Stimulated activated naive CD8-positive, alpha-beta T cell treated with anti-CD3 and anti-CD28 coated beads, Interleukin-15, Interleukin-2, amounts not matched to agents 100 ng/mL and 50 ng/mL, for 24 hours (primary cell): ENCODE measurements around the gene ST3GAL3.

Experiments used
- H3K27ac Mint-ChIP-seq: one replicate; pipeline ENCODE4 v1.8.0; 2021; ENCODE audit warnings: mild to moderate bottlenecking, mixed read lengths
- H3K27me3 Mint-ChIP-seq: one replicate; pipeline ENCODE4 v1.8.0; 2021; ENCODE audit warnings: mixed read lengths
- H3K36me3 Mint-ChIP-seq: one replicate; pipeline ENCODE4 v1.8.0; 2021; ENCODE audit warnings: low read depth, mixed read lengths
- H3K4me1 Mint-ChIP-seq: one replicate; pipeline ENCODE4 v1.8.0; 2021; ENCODE audit warnings: low read depth, mixed read lengths
- H3K4me3 Mint-ChIP-seq: one replicate; pipeline ENCODE4 v1.8.0; 2021; ENCODE audit warnings: mild to moderate bottlenecking, mixed read lengths
- H3K9me3 Mint-ChIP-seq: one replicate; pipeline ENCODE4 v1.8.0; 2021; ENCODE audit warnings: mixed read lengths

ST3GAL3 gene

DNA sequence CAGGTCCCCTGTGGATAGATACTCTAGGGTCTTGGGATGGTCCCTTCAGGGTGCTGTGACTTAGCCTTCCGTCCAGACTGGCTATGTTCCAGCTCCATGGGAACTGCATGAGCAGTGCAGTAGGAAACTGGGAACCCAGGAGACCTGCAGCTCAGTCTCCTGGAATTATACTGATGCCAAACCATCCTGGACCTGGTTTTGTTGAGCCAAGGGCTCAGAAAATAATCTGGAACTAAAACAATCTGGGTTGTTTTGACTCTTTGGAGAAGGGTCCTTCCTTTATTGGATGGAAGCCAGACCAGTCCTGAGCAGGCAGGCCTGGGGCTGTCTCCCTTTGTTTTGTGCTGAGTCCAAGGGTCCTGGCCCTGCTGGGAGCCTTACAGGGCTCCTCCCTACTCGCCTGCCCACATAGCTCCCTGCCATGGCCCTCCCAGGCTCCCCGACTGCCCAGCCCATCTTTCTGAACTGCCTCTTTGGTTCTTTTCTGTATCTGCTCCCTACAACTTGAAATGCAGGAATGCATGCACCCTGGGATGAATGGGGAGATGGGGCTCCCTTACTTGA lies 240.6 kb downstream of the ST3GAL3 start:
- Mint-ChIP-seq H3K27me3 (no peaks in the 10 kb centered on the region), H3K36me3 (peaks cover 11% of the 10 kb centered on the region), H3K4me3 (peak overlapping the region; percentile 97), H3K4me1 (peaks cover 45% of the 10 kb centered on the region), H3K9me3 (no peaks in the 10 kb centered on the region), H3K27ac (peak overlapping the region; percentile 59)

DNA sequence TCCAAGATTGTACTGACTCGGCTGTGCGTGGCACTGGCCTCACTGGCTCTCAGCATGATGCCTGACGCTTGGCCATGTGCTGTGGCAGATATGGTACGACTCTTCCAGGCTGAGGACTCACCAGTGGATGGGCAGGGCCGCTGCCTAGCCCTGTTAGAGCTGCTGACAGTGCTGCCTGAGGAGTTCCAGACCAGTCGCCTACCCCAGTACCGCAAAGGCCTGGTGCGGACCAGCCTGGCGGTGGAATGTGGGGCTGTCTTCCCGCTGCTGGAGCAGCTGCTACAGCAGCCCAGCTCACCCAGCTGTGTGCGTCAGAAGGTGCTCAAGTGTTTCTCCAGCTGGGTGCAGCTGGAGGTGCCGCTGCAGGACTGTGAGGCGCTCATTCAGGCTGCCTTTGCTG lies 242.3 kb downstream of the ST3GAL3 start:
- Mint-ChIP-seq H3K27ac (no peak overlapping the region), H3K4me3 (no peak overlapping the region), H3K27me3 (no peaks in the 10 kb centered on the region), H3K9me3 (no peaks in the 10 kb centered on the region), H3K4me1 (peaks cover 36% of the 10 kb centered on the region), H3K36me3 (peaks cover 7% of the 10 kb centered on the region)

DNA sequence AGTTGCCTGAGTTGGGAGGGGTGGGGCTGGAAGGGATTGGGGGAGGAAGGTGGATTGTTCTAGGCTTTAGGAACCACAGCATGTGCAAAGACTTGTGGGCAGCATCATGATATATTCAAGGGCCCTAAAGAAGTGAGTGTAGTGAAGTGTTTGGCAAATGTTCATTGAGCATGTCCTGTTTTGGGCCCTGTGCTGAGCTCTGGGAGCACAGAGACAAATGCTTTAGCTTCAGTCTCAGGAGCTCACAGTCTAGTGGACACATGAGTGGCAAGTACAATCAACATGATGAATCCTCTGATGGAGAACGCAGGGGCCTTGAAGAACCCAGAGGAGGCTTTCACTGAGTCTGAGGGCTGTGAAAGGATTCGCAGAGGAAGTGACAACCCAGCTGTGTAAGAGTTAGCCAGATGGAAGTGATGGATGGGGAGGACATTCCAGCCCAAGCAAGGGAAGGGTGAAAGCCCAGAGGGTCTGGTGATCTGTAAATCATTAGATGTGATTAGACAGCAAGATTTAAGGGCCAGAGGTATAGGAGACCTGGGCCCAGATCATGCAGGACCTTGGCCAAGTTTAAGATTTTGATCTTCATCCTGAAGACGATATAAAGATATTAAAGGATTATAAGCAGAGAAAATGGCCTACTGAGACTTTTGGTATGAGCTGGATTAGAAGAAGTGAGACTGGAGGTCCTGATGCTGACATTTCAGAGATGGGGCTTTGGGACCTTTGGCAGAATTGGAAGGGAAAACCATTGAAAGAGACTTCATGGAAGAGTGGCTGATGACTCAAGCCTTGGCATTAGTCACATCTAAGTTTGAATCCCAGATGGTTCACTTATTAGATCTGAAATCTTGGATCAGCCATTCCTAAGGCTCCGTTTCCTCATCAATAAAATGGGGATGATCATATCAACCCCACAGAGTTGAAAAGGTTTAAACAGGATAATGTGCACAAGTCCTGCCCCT lies 244.0 kb downstream of the ST3GAL3 start:
- peaks cover 20% of the 10 kb centered on the region for H3K4me1 Mint-ChIP-seq
- H3K4me3 Mint-ChIP-seq = no peak overlapping the region
- H3K27me3 Mint-ChIP-seq = no peaks in the 10 kb centered on the region
- H3K27ac Mint-ChIP-seq = no peak overlapping the region
- no peaks in the 10 kb centered on the region for H3K9me3 Mint-ChIP-seq
- H3K36me3 Mint-ChIP-seq = peaks cover 13% of the 10 kb centered on the region

DNA sequence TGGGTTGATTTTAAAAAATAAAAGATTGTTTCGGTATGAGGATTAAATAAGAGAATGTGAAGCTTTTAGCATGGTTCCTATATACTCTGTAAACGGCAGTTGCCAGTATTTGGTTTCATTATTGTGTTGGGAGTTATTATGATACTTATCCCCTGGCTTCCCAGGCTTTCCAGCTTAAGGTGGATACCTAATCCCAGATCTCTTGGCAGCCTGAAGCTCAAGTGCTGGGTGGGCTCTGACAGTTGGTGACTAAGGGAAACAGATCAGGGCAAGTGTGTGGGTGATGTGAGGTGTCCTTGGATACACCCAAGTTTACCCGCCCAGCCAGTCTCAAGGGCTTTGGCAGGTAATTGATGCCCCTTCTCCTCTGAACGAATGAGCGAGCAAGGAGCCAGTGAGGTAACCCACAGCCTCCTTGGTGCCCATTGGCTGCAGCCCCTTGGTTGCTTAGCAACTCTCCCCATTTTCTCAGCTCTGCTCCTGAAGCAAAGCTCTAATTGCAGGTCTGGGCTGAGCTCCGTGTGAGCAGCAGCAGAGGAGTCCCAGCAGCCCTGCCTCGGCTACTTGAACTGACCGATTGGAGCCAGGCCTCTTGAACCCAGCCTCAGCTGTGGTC lies 245.5 kb downstream of the ST3GAL3 start:
- Mint-ChIP-seq H3K27me3 (no peaks in the 10 kb centered on the region), H3K4me3 (no peak overlapping the region), H3K4me1 (peaks cover 17% of the 10 kb centered on the region), H3K9me3 (no peaks in the 10 kb centered on the region), H3K36me3 (peaks cover 21% of the 10 kb centered on the region), H3K27ac (no peak overlapping the region)

- Mint-ChIP-seq H3K4me1 (peaks cover 12% of the 10 kb centered on the region), H3K27ac (no peak overlapping the region), H3K36me3 (peaks cover 21% of the 10 kb centered on the region), H3K9me3 (no peaks in the 10 kb centered on the region), H3K27me3 (no peaks in the 10 kb centered on the region), H3K4me3 (no peak overlapping the region)
Measured at GRCh38 chr1:43953361-43953760, 246.0 kb downstream of the ST3GAL3 start.

GRCh38 chr1:43954036-43954435 lies 246.7 kb downstream of the ST3GAL3 start:
- Mint-ChIP-seq H3K27me3 (no peaks in the 10 kb centered on the region), H3K27ac (no peak overlapping the region), H3K9me3 (no peaks in the 10 kb centered on the region), H3K4me1 (peaks cover 8% of the 10 kb centered on the region), H3K4me3 (no peak overlapping the region), H3K36me3 (peaks cover 21% of the 10 kb centered on the region)

- Mint-ChIP-seq H3K4me1 (no peaks in the 10 kb centered on the region), H3K9me3 (no peaks in the 10 kb centered on the region), H3K36me3 (peaks cover 17% of the 10 kb centered on the region), H3K27ac (no peak overlapping the region), H3K4me3 (no peak overlapping the region), H3K27me3 (no peaks in the 10 kb centered on the region)
Measured at GRCh38 chr1:43956234-43956633, 248.9 kb downstream of the ST3GAL3 start.

DNA sequence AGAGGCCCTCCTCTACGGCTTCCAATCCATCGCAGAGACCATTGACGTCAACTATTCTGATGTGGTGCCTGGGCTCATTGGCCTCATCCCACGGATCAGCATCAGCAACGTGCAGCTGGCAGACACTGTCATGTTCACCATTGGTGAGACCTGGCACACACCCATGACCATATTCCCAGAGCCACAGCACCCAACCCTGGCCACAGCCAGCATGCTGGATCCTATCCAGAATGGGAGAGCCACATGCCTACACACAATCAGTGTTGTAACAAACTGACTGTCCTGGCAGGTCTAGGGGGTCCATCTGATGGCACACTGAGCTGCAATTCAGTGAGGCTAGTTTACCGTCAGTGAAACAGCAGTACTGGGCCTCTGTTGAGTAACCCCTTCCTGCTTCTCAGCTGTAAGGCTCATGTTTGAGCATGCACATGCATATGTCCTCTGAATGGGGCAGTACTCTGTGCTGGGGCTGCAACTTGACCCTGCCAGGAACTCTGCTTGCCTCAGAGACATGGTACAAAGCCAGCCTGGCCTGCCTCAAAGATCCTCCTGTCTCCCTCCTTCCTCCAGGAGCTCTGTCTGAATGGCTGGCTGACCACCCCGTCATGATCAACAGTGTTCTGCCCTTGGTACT lies 250.2 kb downstream of the ST3GAL3 start:
- H3K36me3 Mint-ChIP-seq = peaks cover 23% of the 10 kb centered on the region
- no peaks in the 10 kb centered on the region for H3K9me3 Mint-ChIP-seq
- no peaks in the 10 kb centered on the region for H3K27me3 Mint-ChIP-seq
- no peaks in the 10 kb centered on the region for H3K4me1 Mint-ChIP-seq
- H3K27ac Mint-ChIP-seq = no peak overlapping the region
- no peak overlapping the region for H3K4me3 Mint-ChIP-seq

DNA sequence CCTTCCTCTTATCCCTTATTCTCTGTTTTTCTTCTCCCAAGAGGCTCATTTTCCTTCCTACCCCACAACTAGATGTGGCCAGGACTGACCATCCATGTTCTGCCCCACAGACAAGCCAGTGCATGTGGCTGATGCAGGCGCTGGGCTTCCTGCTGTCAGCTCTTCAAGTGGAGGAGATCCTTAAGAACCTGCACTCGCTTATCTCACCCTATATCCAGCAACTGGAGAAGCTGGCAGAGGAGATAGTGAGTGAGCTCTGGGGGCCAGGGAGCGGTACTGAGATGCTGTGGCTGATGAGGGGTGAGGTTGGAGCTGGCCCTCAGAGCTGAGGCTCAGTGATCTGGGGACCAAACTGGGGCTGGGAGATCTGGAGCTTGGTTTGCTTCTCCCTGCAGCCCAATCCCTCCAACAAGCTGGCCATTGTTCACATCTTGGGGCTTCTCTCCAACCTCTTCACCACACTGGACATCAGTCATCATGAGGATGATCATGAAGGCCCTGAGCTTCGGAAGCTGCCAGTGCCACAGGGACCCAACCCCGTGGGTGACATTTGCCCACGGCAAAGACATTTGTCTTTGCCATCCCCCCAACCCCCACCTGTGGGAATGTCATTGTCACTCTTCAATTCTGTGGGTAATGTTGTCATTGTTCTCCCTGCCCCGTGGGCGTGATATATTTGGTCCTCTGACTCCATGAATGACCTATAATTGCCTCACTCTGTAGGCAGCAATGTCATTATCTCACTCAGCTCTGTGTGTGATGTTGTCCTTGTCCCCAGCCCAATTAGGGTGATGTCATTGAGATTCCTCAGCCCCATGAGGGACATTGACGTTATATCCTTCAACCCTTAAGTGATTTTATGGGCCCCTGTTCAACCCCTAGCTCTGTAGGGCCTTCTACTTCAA lies 251.3 kb downstream of the ST3GAL3 start:
- Mint-ChIP-seq H3K4me1 (no peaks in the 10 kb centered on the region), H3K9me3 (no peaks in the 10 kb centered on the region), H3K36me3 (peaks cover 27% of the 10 kb centered on the region), H3K27ac (no peak overlapping the region), H3K4me3 (no peak overlapping the region), H3K27me3 (no peaks in the 10 kb centered on the region)

DNA sequence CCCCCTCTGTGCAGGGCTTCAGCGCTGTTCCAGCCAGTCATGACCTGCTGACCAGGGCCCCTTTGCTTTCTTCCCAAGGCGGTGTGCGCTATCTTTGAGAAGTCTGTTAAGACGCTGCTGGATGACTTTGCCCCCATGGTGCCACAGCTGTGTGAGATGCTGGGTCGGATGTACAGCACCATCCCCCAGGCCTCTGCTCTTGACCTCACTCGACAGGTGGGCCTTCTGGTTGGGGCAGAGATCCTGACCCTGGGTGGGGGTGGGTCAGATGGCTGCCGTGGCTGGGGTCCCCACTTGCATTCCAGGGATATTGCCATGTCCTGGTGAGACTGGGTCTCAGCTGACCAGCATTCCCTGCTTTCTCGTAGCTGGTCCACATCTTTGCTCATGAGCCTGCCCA lies 253.5 kb downstream of the ST3GAL3 start:
- Mint-ChIP-seq H3K9me3 (no peaks in the 10 kb centered on the region), H3K36me3 (peaks cover 23% of the 10 kb centered on the region), H3K27ac (no peak overlapping the region), H3K4me3 (no peak overlapping the region), H3K27me3 (no peaks in the 10 kb centered on the region), H3K4me1 (no peaks in the 10 kb centered on the region)

GRCh38 chr1:43961692-43962091 lies 254.4 kb downstream of the ST3GAL3 start:
- Mint-ChIP-seq H3K9me3 (no peaks in the 10 kb centered on the region), H3K4me1 (no peaks in the 10 kb centered on the region), H3K36me3 (peaks cover 20% of the 10 kb centered on the region), H3K4me3 (no peak overlapping the region), H3K27me3 (no peaks in the 10 kb centered on the region), H3K27ac (no peak overlapping the region)

DNA sequence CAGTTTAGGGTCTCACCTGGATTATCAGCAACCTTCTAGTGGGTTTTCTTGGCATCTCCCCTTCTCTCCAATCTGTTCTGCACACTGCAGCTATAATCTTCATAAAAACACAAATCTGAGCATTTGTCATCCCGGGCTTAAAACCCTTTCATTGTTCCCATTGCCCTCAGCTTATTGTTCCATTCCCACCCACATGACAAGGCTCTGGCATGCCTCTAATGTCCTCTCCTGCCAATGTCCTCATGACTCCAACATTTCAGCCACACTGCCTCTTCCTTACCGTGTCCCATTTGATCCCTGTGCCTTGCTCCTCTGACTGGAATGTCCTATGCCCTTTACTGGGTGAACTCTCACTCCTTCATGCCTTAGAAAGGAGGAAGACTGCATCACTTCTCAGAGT lies 255.0 kb downstream of the ST3GAL3 start:
- Mint-ChIP-seq H3K4me3 (no peak overlapping the region), H3K36me3 (peaks cover 14% of the 10 kb centered on the region), H3K27ac (no peak overlapping the region), H3K27me3 (no peaks in the 10 kb centered on the region), H3K9me3 (no peaks in the 10 kb centered on the region), H3K4me1 (no peaks in the 10 kb centered on the region)

- Mint-ChIP-seq H3K36me3 (peaks cover 14% of the 10 kb centered on the region), H3K9me3 (no peaks in the 10 kb centered on the region), H3K27me3 (no peaks in the 10 kb centered on the region), H3K27ac (no peak overlapping the region), H3K4me3 (no peak overlapping the region), H3K4me1 (no peaks in the 10 kb centered on the region)
Measured at GRCh38 chr1:43963006-43963405, 255.7 kb downstream of the ST3GAL3 start.

GRCh38 chr1:43963890-43964289 lies 256.6 kb downstream of the ST3GAL3 start:
- H3K27ac Mint-ChIP-seq = no peak overlapping the region
- no peak overlapping the region for H3K4me3 Mint-ChIP-seq
- no peaks in the 10 kb centered on the region for H3K4me1 Mint-ChIP-seq
- no peaks in the 10 kb centered on the region for H3K27me3 Mint-ChIP-seq
- no peaks in the 10 kb centered on the region for H3K9me3 Mint-ChIP-seq
- peaks cover 16% of the 10 kb centered on the region for H3K36me3 Mint-ChIP-seq
